B cell (primary cell): ENCODE data around the gene RELCH. TPM values are rescaled to one million over a fixed set of nuclear protein-coding genes. Genes with fewer than 3 reads are reported as not detected.

Source experiments
- ATAC-seq: fragments of 200-7000 bp; cut with Tn5 transposase; one replicate; pipeline ENCODE4 v1.10.0; 2021; ENCODE audit warnings: low read depth, mild to moderate bottlenecking, moderate number of reproducible peaks, moderate library complexity
- CTCF ChIA-PET: fragments of 350-600 bp; sonication (Branson Sonifier 250); formaldehyde crosslinking; loops from one replicate; lab custom pipeline; 2021; ENCODE audit warnings: antibody characterized with exemption, inconsistent platforms; lab: Charles Lee
- POLR2A ChIA-PET: fragments of 350-600 bp; sonication (Branson Sonifier 250); formaldehyde crosslinking; loops from one replicate; lab custom pipeline; 2021; ENCODE audit warnings: antibody characterized with exemption; lab: Charles Lee
- DNase-seq: peaks from one replicate; pipeline ENCODE4 v3.0.0; 2013
- H2AFZ ChIP-seq: 2 replicates; pipeline ENCODE4 v1.6.1; 2012; ENCODE audit warnings: mild to moderate bottlenecking, low read depth, low read length; ENCODE audit not compliant: insufficient read depth, poor library complexity, severe bottlenecking
- H3K27ac ChIP-seq, 2 donors: 1 replicate in 1 of 2; 2 replicates in 1 of 2; pipeline ENCODE4 v1.5.1; 2012 to 2013; ENCODE audit warnings: low read length in 2 of 2, mild to moderate bottlenecking in 2 of 2, moderate library complexity in 1 of 2
- H3K27me3 ChIP-seq, 4 experiments: fragments of 200-600 bp in 1 of 4; sonication (generic) in 1 of 4; replicated peaks in 1 of 4; 1 replicate in 2 of 4; 2 replicates in 2 of 4; pipeline versions ENCODE4 v1.6.1 to v1.7.0; 2013 to 2016; ENCODE audit warnings: low read length in 3 of 4, mild to moderate bottlenecking in 2 of 4, mixed read lengths in 1 of 4, moderate library complexity in 1 of 4; ENCODE audit not compliant: insufficient read depth in 4 of 4, control insufficient read depth in 3 of 4; ENCODE audit errors: control extremely low read depth in 1 of 4
- H3K36me3 ChIP-seq, 2 experiments: replicated peaks in 1 of 2; 1 replicate in 1 of 2; 2 replicates in 1 of 2; pipeline versions ENCODE4 v1.6.1 to v1.7.1; 2013; ENCODE audit warnings: low read length in 1 of 2; ENCODE audit not compliant: insufficient read depth in 2 of 2, control insufficient read depth in 1 of 2; ENCODE audit errors: control extremely low read depth in 1 of 2, extremely low read depth in 1 of 2
- H3K4me1 ChIP-seq, 2 donors: fragments of 200-600 bp in 1 of 2; sonication (generic) in 1 of 2; 1 replicate in 1 of 2; 2 replicates in 1 of 2; pipeline versions ENCODE4 v1.5.1 to v1.6.1; 2013 to 2017; ENCODE audit warnings: low read length in 2 of 2; ENCODE audit not compliant: control insufficient read depth in 2 of 2, insufficient read depth in 2 of 2
- H3K4me2 ChIP-seq: replicated peaks from 2 replicates; pipeline ENCODE3; 2012; ENCODE audit warnings: mild to moderate bottlenecking, low read depth, low read length; ENCODE audit not compliant: poor library complexity, severe bottlenecking
- H3K4me3 ChIP-seq, 5 experiments: fragments of 200-600 bp in 1 of 5; sonication (generic) in 1 of 5; 1 replicate in 3 of 5; 2 replicates in 2 of 5; pipeline versions ENCODE4 v1.5.1 to v1.7.0; 2011 to 2016; ENCODE audit warnings: low read length in 4 of 5, mild to moderate bottlenecking in 4 of 5, low read depth in 2 of 5, control low read depth in 1 of 5, moderate library complexity in 1 of 5; ENCODE audit not compliant: insufficient read depth in 1 of 5; ENCODE audit errors: control extremely low read depth in 1 of 5, extremely low read depth in 1 of 5
- H3K79me2 ChIP-seq: fragments of 200-600 bp; sonication (generic); one replicate; pipeline ENCODE4 v1.6.0; 2016; ENCODE audit warnings: low read length; ENCODE audit not compliant: control insufficient read depth, insufficient read depth
- H3K9ac ChIP-seq: fragments of 200-600 bp; sonication (generic); 2 replicates; pipeline ENCODE4 v1.6.1; 2017; ENCODE audit warnings: mild to moderate bottlenecking, low read length, moderate library complexity
- H3K9me3 ChIP-seq, 3 donors: one replicate each; pipeline versions ENCODE4 v1.6.1 to v1.7.1; 2013; ENCODE audit warnings: low read length in 2 of 3; ENCODE audit not compliant: control insufficient read depth in 2 of 3, insufficient read depth in 1 of 3; ENCODE audit errors: control extremely low read depth in 1 of 3
- H4K20me1 ChIP-seq: 2 replicates; pipeline ENCODE4 v1.6.0; 2012; ENCODE audit warnings: mild to moderate bottlenecking, low read length; ENCODE audit not compliant: insufficient read depth, control insufficient read depth, poor library complexity, severe bottlenecking
- H3K27ac Mint-ChIP-seq: one replicate; pipeline ENCODE4 v1.8.0; 2021; ENCODE audit warnings: mixed read lengths
- H3K27me3 Mint-ChIP-seq: one replicate; pipeline ENCODE4 v1.8.0; 2021; ENCODE audit warnings: mixed read lengths
- H3K4me1 Mint-ChIP-seq: one replicate; pipeline ENCODE4 v1.8.0; 2021; ENCODE audit warnings: mixed read lengths
- H3K4me3 Mint-ChIP-seq: one replicate; pipeline ENCODE4 v1.8.0; 2021; ENCODE audit warnings: mixed read lengths
- H3K9me3 Mint-ChIP-seq: one replicate; pipeline ENCODE4 v1.8.0; 2022; ENCODE audit warnings: mixed read lengths; ENCODE audit not compliant: insufficient read depth
- CTCF ChIP-seq: fragments of 200-600 bp; IDR thresholded peaks from one replicate; pipeline ENCODE4 v1.8.0; 2022; ENCODE audit warnings: antibody characterized with exemption, mild to moderate bottlenecking
- EZH2 ChIP-seq: IDR thresholded peaks from 2 replicates; pipeline ENCODE4 v1.6.1; 2012; ENCODE audit warnings: borderline replicate concordance, low read depth, mild to moderate bottlenecking, moderate library complexity, low read length; ENCODE audit not compliant: insufficient read depth, poor library complexity, severe bottlenecking
- WGBS: methylation state at CpG from one replicate; pipeline ENCODE4 v1.1.5; 2013; ENCODE audit warnings: missing lambda C conversion rate; ENCODE audit not compliant: insufficient coverage; 5-methylcytosine and 5-hydroxymethylcytosine counted together
- intact Hi-C: fragments of 100-400 bp; cut with micrococcal nuclease; formaldehyde crosslinking; loops from one replicate; pipeline ENCODE4 v1.10.0; 2022
- polyA plus RNA-seq: library from polyadenylated mRNA; depleted of rRNA; stranded (reverse); fragments of >200 nt; gene quantifications from 2 replicates; pipeline ENCODE4 v1.2.3, GENCODE V29; 2012
- total RNA-seq, 2 donors: library from RNA; stranded (reverse); fragments of 120-200 nt in 1 of 2; gene quantifications; 1 replicate in 1 of 2; 2 replicates in 1 of 2; pipeline versions ENCODE4 v1.2.3 to v1.2.4, GENCODE V29; 2013 to 2022

The RELCH gene
- total and polyA plus RNA-seq, 2 donors (not counting 1 experiment from before 2014, with no cell fraction given): 17.6 to 77.9 TPM

- no peak overlapping the region for H3K4me3 Mint-ChIP-seq
- ATAC-seq: no peak
- H3K27me3 Mint-ChIP-seq: peaks cover 29% of the 10 kb centered on the region
- ChIA-PET CTCF (no interaction called here), POLR2A (no interaction called here)
- H3K9me3 Mint-ChIP-seq: no peaks in the 10 kb centered on the region
- no peak overlapping the region for H2AFZ ChIP-seq
- no peaks in the 10 kb centered on the region for H3K4me1 ChIP-seq
- H3K27me3 ChIP-seq: peaks cover 0 to 2% (median 0%) of the 10 kb centered on the region in 4 experiments
- no peak for DNase-seq
- no peaks in the 10 kb centered on the region for H4K20me1 ChIP-seq
- no peaks in the 10 kb centered on the region for H3K79me2 ChIP-seq
- H3K27ac ChIP-seq: no peak overlapping the region
- no peak for TF ChIP-seq EZH2
- TF ChIP-seq CTCF: no peak
- H3K4me3 ChIP-seq: no peak overlapping the region
- no peaks in the 10 kb centered on the region for H3K9me3 ChIP-seq
- no peak overlapping the region for H3K9ac ChIP-seq
- intact Hi-C loops: no loop called here
- no CpG with 5 or more reads among the region's 8 CpGs for WGBS
- no peak overlapping the region for H3K4me2 ChIP-seq
- H3K27ac Mint-ChIP-seq: no peak overlapping the region
- no peaks in the 10 kb centered on the region for H3K36me3 ChIP-seq
- no peaks in the 10 kb centered on the region for H3K4me1 Mint-ChIP-seq
These were observed 156.3 kb downstream of the RELCH start for GRCh38 chr18:62343316-62343715.

- no peak overlapping the region for H3K4me3 Mint-ChIP-seq
- Histone ChIP-seq H3K36me3 (no peaks in the 10 kb centered on the region), H3K4me1 (no peaks in the 10 kb centered on the region), H3K4me2 (no peak overlapping the region), H3K4me3 (no peak overlapping the region), H4K20me1 (no peaks in the 10 kb centered on the region), H3K27ac (no peak overlapping the region), H2AFZ (no peak overlapping the region), H3K9ac (no peak overlapping the region), H3K79me2 (no peaks in the 10 kb centered on the region), H3K27me3 (no peaks in the 10 kb centered on the region), H3K9me3 (no peaks in the 10 kb centered on the region)
- ChIA-PET CTCF (no interaction called here), POLR2A (no interaction called here)
- peaks cover 18% of the 10 kb centered on the region for H3K27me3 Mint-ChIP-seq
- H3K27ac Mint-ChIP-seq: no peak overlapping the region
- H3K4me1 Mint-ChIP-seq: no peaks in the 10 kb centered on the region
- ATAC-seq (no peak), DNase-seq (no peak)
- intact Hi-C loops: no loop called here
- no peak for TF ChIP-seq EZH2
- no peak for TF ChIP-seq CTCF
- H3K9me3 Mint-ChIP-seq: no peaks in the 10 kb centered on the region
- WGBS: 100% methylated on average over 1 of the region's 2 CpGs
These were observed 158.9 kb downstream of the RELCH start for GRCh38 chr18:62345909-62346308.
